ENCODE data around the gene CTPS1. TPM values are rescaled to one million over a fixed set of nuclear protein-coding genes. Genes with fewer than 3 reads are reported as not detected.

The CTPS1 gene
- total and polyA plus RNA-seq, 7 experiments from 2014 or later = 12.4 to 57.6 (median 17.0) TPM

DNA sequence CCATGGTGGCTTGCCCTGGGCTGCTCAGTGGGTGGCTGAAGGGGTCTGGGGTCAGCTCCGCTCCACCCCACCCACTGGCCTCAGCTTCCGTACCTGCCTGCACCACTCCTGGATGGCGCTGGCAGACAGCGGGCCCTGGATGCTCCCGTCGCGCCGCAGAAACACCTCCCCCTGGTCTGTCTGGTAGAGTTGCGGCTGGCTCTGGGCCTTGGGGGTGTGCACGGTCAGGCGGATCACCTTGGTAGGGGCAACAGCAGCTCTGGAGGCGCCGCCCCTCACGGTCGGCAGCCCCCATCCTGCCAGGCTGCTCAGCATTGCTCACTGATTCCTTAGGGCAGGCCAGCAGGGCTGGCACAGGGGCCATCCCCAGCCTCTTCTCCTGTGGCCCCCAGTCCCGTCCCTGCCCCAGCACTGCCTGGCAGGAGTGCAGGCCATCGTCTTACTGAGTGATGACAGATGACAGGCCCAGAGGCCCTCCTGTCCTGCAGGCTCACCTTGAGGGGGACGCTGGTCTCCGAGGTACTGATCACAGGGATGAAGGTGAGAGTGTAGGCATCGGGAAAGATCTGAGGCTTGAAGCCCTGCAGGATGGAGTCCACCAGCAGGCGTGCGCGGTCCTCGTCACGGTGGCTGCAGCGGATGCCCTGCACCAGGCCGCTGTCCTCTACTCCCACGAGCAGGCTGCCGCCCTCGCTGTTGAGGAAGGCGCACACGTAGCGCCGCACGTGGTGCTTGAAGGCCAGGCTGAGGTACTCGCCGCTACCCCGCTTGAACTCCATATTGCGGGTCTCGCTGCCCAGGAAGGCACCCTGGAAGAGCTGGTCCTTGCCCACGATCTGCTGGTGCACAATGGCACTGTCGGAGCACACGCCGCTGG, 37.9 kb downstream of the CTPS1 start:
- Histone ChIP-seq H3K4me1 (ENCODE audit: control insufficient read depth in 2 of 2, insufficient read depth in 2 of 2, low read length in 2 of 2) (no peaks in the 10 kb centered on the region), H3K36me3 (ENCODE audit: control insufficient read depth in 2 of 3, insufficient read depth in 3 of 3, low read length in 3 of 3) (peaks cover 0 to 34% (median 0%) of the 10 kb centered on the region in 3 experiments), H3K9me3 (ENCODE audit: control insufficient read depth in 2 of 3, low read length in 3 of 3) (no peaks in the 10 kb centered on the region), H3K27me3 (ENCODE audit: control insufficient read depth in 2 of 2, insufficient read depth in 2 of 2, low read length in 2 of 2) (no peaks in the 10 kb centered on the region), H3K27ac (ENCODE audit: low read depth, low read length) (no peak overlapping the region), H3K4me3 (ENCODE audit: low read length) (no peak overlapping the region)
- ATAC-seq = no peak
- no peak for DNase-seq
- H3K4me3 Mint-ChIP-seq = no peak overlapping the region
- H3K4me1 Mint-ChIP-seq = peaks cover 10 to 22% (median 16%) of the 10 kb centered on the region in 7 donors
- H3K27ac Mint-ChIP-seq = peak overlapping the region in 1 of 9 donors; percentile 29
- ChIA-PET CTCF (no interaction called here), POLR2A (no interaction called here)
- peaks cover 0 to 10% (median 3%) of the 10 kb centered on the region in 5 donors for H3K36me3 Mint-ChIP-seq
- intact Hi-C loops (cut with micrococcal nuclease) = no loop called here
- H3K9me3 Mint-ChIP-seq = no peaks in the 10 kb centered on the region
- H3K27me3 Mint-ChIP-seq = no peaks in the 10 kb centered on the region

DNA sequence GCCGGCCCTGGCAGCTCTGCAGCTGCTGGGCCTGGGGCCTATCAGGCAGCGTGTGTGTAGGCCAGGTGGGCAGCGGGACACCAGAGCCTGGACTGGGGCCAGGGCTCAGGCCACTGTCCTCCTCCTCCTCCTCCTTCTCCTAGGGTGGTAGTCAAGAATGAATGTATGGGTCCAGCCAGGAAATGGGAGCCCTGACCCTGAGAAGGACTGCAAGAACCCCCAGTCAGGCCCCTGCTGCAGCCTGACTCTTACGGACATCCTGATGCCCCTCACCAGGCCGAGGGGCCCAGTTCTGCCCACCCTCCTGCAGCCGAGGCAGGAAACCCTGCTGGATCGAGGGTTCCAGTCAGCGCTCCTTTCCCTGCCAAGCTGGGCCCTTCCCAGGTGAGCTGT, 38.5 kb downstream of the CTPS1 start:
- CTCF ChIA-PET = no interaction called here
- Mint-ChIP-seq H3K27ac (no peak overlapping the region), H3K4me1 (peaks cover 10 to 23% (median 16%) of the 10 kb centered on the region in 7 donors), H3K36me3 (peaks cover 0 to 6% (median 0%) of the 10 kb centered on the region in 5 donors), H3K4me3 (no peak overlapping the region), H3K9me3 (no peaks in the 10 kb centered on the region), H3K27me3 (no peaks in the 10 kb centered on the region)
- Histone ChIP-seq H3K4me3 (ENCODE audit: low read length) (no peak overlapping the region), H3K36me3 (ENCODE audit: control insufficient read depth in 2 of 3, insufficient read depth in 3 of 3, low read length in 3 of 3) (peaks cover 0 to 29% (median 0%) of the 10 kb centered on the region in 3 experiments), H3K9me3 (ENCODE audit: control insufficient read depth in 2 of 3, low read length in 3 of 3) (no peaks in the 10 kb centered on the region), H3K27ac (ENCODE audit: low read depth, low read length) (no peak overlapping the region), H3K27me3 (ENCODE audit: control insufficient read depth in 2 of 2, insufficient read depth in 2 of 2, low read length in 2 of 2) (no peaks in the 10 kb centered on the region), H3K4me1 (ENCODE audit: control insufficient read depth in 2 of 2, insufficient read depth in 2 of 2, low read length in 2 of 2) (no peaks in the 10 kb centered on the region)
- DNase-seq (no peak), ATAC-seq (no peak)
- intact Hi-C loops (cut with micrococcal nuclease) = no loop called here
- POLR2A ChIA-PET = no interaction called here

- peaks cover 0 to 4% (median 0%) of the 10 kb centered on the region in 5 donors for H3K36me3 Mint-ChIP-seq
- Histone ChIP-seq H3K4me3 (ENCODE audit: low read length) (no peak overlapping the region), H3K36me3 (ENCODE audit: control insufficient read depth in 2 of 3, insufficient read depth in 3 of 3, low read length in 3 of 3) (peaks cover 0 to 21% (median 0%) of the 10 kb centered on the region in 3 experiments), H3K9me3 (ENCODE audit: control insufficient read depth in 2 of 3, low read length in 3 of 3) (no peaks in the 10 kb centered on the region), H3K27ac (ENCODE audit: low read depth, low read length) (no peak overlapping the region), H3K4me1 (ENCODE audit: control insufficient read depth in 2 of 2, insufficient read depth in 2 of 2, low read length in 2 of 2) (no peaks in the 10 kb centered on the region), H3K27me3 (ENCODE audit: control insufficient read depth in 2 of 2, insufficient read depth in 2 of 2, low read length in 2 of 2) (no peaks in the 10 kb centered on the region)
- H3K4me3 Mint-ChIP-seq = no peak overlapping the region
- no peaks in the 10 kb centered on the region for H3K9me3 Mint-ChIP-seq
- H3K4me1 Mint-ChIP-seq = peaks cover 8 to 21% (median 12%) of the 10 kb centered on the region in 7 donors
- intact Hi-C loops (cut with micrococcal nuclease) = no loop called here
- ATAC-seq (no peak), DNase-seq (no peak)
- H3K27me3 Mint-ChIP-seq = no peaks in the 10 kb centered on the region
- H3K27ac Mint-ChIP-seq = peak overlapping the region in 5 of 9 donors; percentile 16 to 45 (median 28)
- ChIA-PET CTCF (interaction anchor here (1.1 kb wide), 1 partner anchor 16 kb away, joined by 5 read pairs; no protein-coding TSS in a partner anchor), POLR2A (no interaction called here)
Measured at GRCh38 chr1:41019353-41019745, 39.9 kb downstream of the CTPS1 start.

- H3K4me3 Mint-ChIP-seq = no peak overlapping the region
- ATAC-seq = no peak
Measured at GRCh38 chr1:41020109-41020576, 40.6 kb downstream of the CTPS1 start.

DNA sequence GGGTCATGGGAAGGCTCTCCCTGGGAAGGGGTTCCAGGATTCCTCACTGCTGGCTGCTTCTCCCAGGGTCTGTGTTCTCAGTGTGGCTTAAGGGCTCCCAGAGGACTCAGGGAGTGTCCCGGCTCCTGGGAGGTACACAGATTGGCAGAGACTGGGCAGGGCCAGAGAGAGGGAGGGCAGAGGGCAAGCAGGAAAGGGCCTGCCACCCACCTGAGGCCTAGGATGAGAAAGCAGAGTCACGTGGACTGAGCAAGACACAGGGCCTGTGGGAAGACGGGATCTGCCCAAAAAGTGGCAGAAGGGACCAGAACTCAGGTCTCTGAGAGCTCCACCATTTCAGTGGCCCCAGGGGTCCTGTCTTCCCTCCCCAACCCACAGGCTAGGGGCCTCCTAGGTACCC, 41.2 kb downstream of the CTPS1 start:
- H3K4me1 ChIP-seq (ENCODE audit: control insufficient read depth in 2 of 2, insufficient read depth in 2 of 2, low read length in 2 of 2) = no peaks in the 10 kb centered on the region
- Mint-ChIP-seq H3K9me3 (no peaks in the 10 kb centered on the region), H3K27ac (peak overlapping the region in 1 of 9 donors; percentile 71), H3K4me3 (no peak overlapping the region), H3K27me3 (no peaks in the 10 kb centered on the region), H3K36me3 (peaks cover 0 to 4% (median 0%) of the 10 kb centered on the region in 5 donors), H3K4me1 (peaks cover 0 to 14% (median 6%) of the 10 kb centered on the region in 7 donors)
- H3K27ac ChIP-seq (ENCODE audit: low read depth, low read length) = no peak overlapping the region
- peaks cover 0 to 21% (median 0%) of the 10 kb centered on the region in 3 experiments for H3K36me3 ChIP-seq (ENCODE audit: control insufficient read depth in 2 of 3, insufficient read depth in 3 of 3, low read length in 3 of 3)
- POLR2A ChIA-PET = no interaction called here
- H3K4me3 ChIP-seq (ENCODE audit: low read length) = no peak overlapping the region
- no peaks in the 10 kb centered on the region for H3K9me3 ChIP-seq (ENCODE audit: control insufficient read depth in 2 of 3, low read length in 3 of 3)
- intact Hi-C loops (cut with micrococcal nuclease) = no loop called here
- no peak for ATAC-seq
- no peaks in the 10 kb centered on the region for H3K27me3 ChIP-seq (ENCODE audit: control insufficient read depth in 2 of 2, insufficient read depth in 2 of 2, low read length in 2 of 2)
- no peak for DNase-seq
- CTCF ChIA-PET = interaction anchor here (0.5 kb wide), 1 partner anchor 947 kb away, joined by 3 read pairs; no protein-coding TSS in a partner anchor

More at GRCh38 chr1:41020109-41020576, 40.6 kb downstream of the CTPS1 start:
- ChIA-PET POLR2A (no interaction called here), CTCF (interaction anchor here (0.5 to 1.1 kb wide), 2 partner anchors 17 to 947 kb away, joined by 3 to 5 read pairs; no protein-coding TSS in a partner anchor)
- Mint-ChIP-seq H3K4me1 (peaks cover under 1 to 14% (median 6%) of the 10 kb centered on the region in 7 donors), H3K9me3 (no peaks in the 10 kb centered on the region), H3K27me3 (no peaks in the 10 kb centered on the region), H3K36me3 (peaks cover 0 to 4% (median 0%) of the 10 kb centered on the region in 5 donors), H3K27ac (peak overlapping the region in 2 of 9 donors; percentile 51 to 71)
- intact Hi-C loops (cut with micrococcal nuclease) = no loop called here
- no peaks in the 10 kb centered on the region for H3K4me1 ChIP-seq (ENCODE audit: control insufficient read depth in 2 of 2, insufficient read depth in 2 of 2, low read length in 2 of 2)
- H3K27ac ChIP-seq (ENCODE audit: low read depth, low read length) = no peak overlapping the region
- no peak for DNase-seq
- no peak overlapping the region for H3K4me3 ChIP-seq (ENCODE audit: low read length)
- H3K27me3 ChIP-seq (ENCODE audit: control insufficient read depth in 2 of 2, insufficient read depth in 2 of 2, low read length in 2 of 2) = no peaks in the 10 kb centered on the region
- no peaks in the 10 kb centered on the region for H3K9me3 ChIP-seq (ENCODE audit: control insufficient read depth in 2 of 3, low read length in 3 of 3)
- H3K36me3 ChIP-seq (ENCODE audit: control insufficient read depth in 2 of 3, insufficient read depth in 3 of 3, low read length in 3 of 3) = peaks cover 0 to 21% (median 0%) of the 10 kb centered on the region in 3 experiments

- no peak within 1 kb of the TSS for H3K4me3 ChIP-seq (ENCODE audit: low read length)
- ATAC-seq = no peak
- H3K36me3 ChIP-seq (ENCODE audit: control insufficient read depth in 2 of 3, insufficient read depth in 3 of 3, low read length in 3 of 3) = peaks cover 0 to 14% (median 0%) of the 10 kb centered on the region in 3 experiments
- no peaks in the 10 kb centered on the region for H3K27me3 ChIP-seq (ENCODE audit: control insufficient read depth in 2 of 2, insufficient read depth in 2 of 2, low read length in 2 of 2)
- Mint-ChIP-seq H3K27me3 (no peaks in the 10 kb centered on the region), H3K4me1 (peaks cover 0 to 14% (median 13%) of the 10 kb centered on the region in 7 donors), H3K36me3 (peaks cover 0 to 3% (median 0%) of the 10 kb centered on the region in 5 donors), H3K9me3 (no peaks in the 10 kb centered on the region), H3K4me3 (no peak within 1 kb of the TSS), H3K27ac (peak within 1 kb of the TSS in 1 of 9 donors; percentile 71)
- H3K27ac ChIP-seq (ENCODE audit: low read depth, low read length) = no peak within 1 kb of the TSS
- intact Hi-C loops (cut with micrococcal nuclease) = no loop called here
- no peaks in the 10 kb centered on the region for H3K4me1 ChIP-seq (ENCODE audit: control insufficient read depth in 2 of 2, insufficient read depth in 2 of 2, low read length in 2 of 2)
- H3K9me3 ChIP-seq (ENCODE audit: control insufficient read depth in 2 of 3, low read length in 3 of 3) = no peaks in the 10 kb centered on the region
- no peak for DNase-seq
- ChIA-PET CTCF (interaction anchor here (0.5 to 0.6 kb wide), 2 partner anchors 22 to 69 kb away, joined by 3 to 8 read pairs; no protein-coding TSS in a partner anchor), POLR2A (interaction anchor here (1.3 kb wide), 1 partner anchor 21 kb away, joined by 3 read pairs; no protein-coding TSS in a partner anchor)
Measured at GRCh38 chr1:41021526-41022308, 42.2 kb downstream of the CTPS1 start, which contains the start of gene SLFNL1. Gene SLFNL1 (minus strand): TSS chr1:41021725. CDS start chr1:41020660, 1,065 bp downstream.
